CD4-positive, alpha-beta T cell (primary cell): ENCODE results near the gene APOBEC4. TPM values are rescaled to one million over a fixed set of nuclear protein-coding genes. Genes with fewer than 3 reads are reported as not detected.

Source experiments
- ATAC-seq: fragments of 200-7000 bp; cut with Tn5 transposase; one replicate; pipeline ENCODE4 v1.10.0; 2022; ENCODE audit warnings: mild to moderate bottlenecking; ENCODE audit not compliant: poor library complexity
- CTCF ChIA-PET: fragments of 350-600 bp; sonication (Branson Sonifier 250); formaldehyde crosslinking; loops from one replicate; lab custom pipeline; 2021; ENCODE audit warnings: antibody characterized with exemption, inconsistent platforms; lab: Charles Lee
- POLR2A ChIA-PET: fragments of 350-600 bp; sonication (Branson Sonifier 250); formaldehyde crosslinking; loops from one replicate; lab custom pipeline; 2021; ENCODE audit warnings: antibody characterized with exemption, inconsistent platforms; lab: Charles Lee
- DNase-seq, 14 experiments: peaks; one replicate each; pipeline ENCODE4 v3.0.0-alpha.2; 2013 to 2020; ENCODE audit warnings: mixed read lengths in 2 of 14
- H3K27ac ChIP-seq, 2 donors: one replicate each; pipeline versions ENCODE4 v1.5.1 to v1.7.0; 2013; ENCODE audit warnings: low read length in 2 of 2, low read depth in 1 of 2, mild to moderate bottlenecking in 1 of 2
- H3K27me3 ChIP-seq, 2 experiments: 1 replicate in 1 of 2; 2 replicates in 1 of 2; pipeline versions ENCODE4 v1.6.1 to v1.7.0; 2013; ENCODE audit warnings: low read length in 2 of 2, control low read depth in 1 of 2, mild to moderate bottlenecking in 1 of 2, moderate library complexity in 1 of 2; ENCODE audit not compliant: insufficient read depth in 2 of 2, control insufficient read depth in 1 of 2
- H3K36me3 ChIP-seq: one replicate; pipeline ENCODE4 v1.6.1; 2013; ENCODE audit warnings: low read length, control low read depth; ENCODE audit not compliant: insufficient read depth
- H3K4me1 ChIP-seq: one replicate; pipeline ENCODE4 v1.6.1; 2013; ENCODE audit warnings: low read length, control low read depth; ENCODE audit not compliant: insufficient read depth
- H3K4me3 ChIP-seq: one replicate; pipeline ENCODE4 v1.5.1; 2013; ENCODE audit warnings: mild to moderate bottlenecking, low read length, moderate library complexity
- H3K9me3 ChIP-seq, 2 experiments: 1 replicate in 1 of 2; 2 replicates in 1 of 2; pipeline versions ENCODE4 v1.6.1 to v1.7.0; 2013; ENCODE audit warnings: low read length in 2 of 2, mild to moderate bottlenecking in 2 of 2, control low read depth in 1 of 2, moderate library complexity in 1 of 2; ENCODE audit not compliant: control insufficient read depth in 1 of 2, insufficient read depth in 1 of 2
- H3K27ac Mint-ChIP-seq: one replicate; pipeline ENCODE4 v1.8.0; 2020; ENCODE audit warnings: mixed read lengths
- H3K27me3 Mint-ChIP-seq: one replicate; pipeline ENCODE4 v1.8.0; 2021; ENCODE audit warnings: mixed read lengths
- H3K36me3 Mint-ChIP-seq: one replicate; pipeline ENCODE4 v1.8.0; 2021; ENCODE audit warnings: low read depth, mixed read lengths
- H3K4me1 Mint-ChIP-seq: one replicate; pipeline ENCODE4 v1.8.0; 2021; ENCODE audit warnings: low read depth, mixed read lengths
- H3K4me3 Mint-ChIP-seq: one replicate; pipeline ENCODE4 v1.8.0; 2020; ENCODE audit warnings: mild to moderate bottlenecking, mixed read lengths
- H3K9me3 Mint-ChIP-seq: one replicate; pipeline ENCODE4 v1.8.0; 2020; ENCODE audit warnings: mixed read lengths
- intact Hi-C, 2 experiments: fragments of 100-400 bp; cut with DNase I in 1 of 2; cut with micrococcal nuclease in 1 of 2; formaldehyde crosslinking; loops; one replicate each; pipeline versions ENCODE4 v1.15.1 to v1.9.0; 2023 to 2025; cut with DNase I, micrococcal nuclease
- total RNA-seq, 174 experiments: library from RNA in 2 of 174; stranded (reverse) in 2 of 174; gene quantifications; one replicate each; pipeline ENCODE4 v1.2.3 and lab custom pipeline; 2021 to 2026
- TF ChIP-seq, protein P1 (sequence below): fragments of 200-600 bp; IDR thresholded peaks from one replicate; pipeline ENCODE4 v1.8.0; 2022; ENCODE audit warnings: antibody characterized with exemption, mild to moderate bottlenecking

APOBEC4 gene
- total RNA-seq, 2 experiments from 2014 or later, result not detected

DNA sequence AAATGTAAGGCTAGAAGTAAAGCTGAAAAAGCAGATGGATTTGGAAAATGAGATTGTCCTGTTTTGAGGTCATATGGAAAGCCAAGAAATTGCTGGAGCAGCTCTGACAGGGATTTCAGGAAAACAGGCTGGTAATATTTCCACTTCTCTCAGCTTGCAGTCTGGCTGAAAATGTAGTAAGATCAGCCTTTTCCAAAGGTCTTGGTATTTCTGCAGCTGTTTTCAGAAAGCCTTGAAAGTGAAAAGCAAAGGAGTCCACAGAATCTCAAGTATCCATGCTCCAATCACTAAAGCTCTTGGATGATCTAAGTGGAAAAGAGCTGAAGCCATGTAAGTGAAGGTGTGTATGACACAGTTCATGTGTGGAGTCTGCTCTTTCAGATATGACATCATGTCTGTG, 41.6 kb upstream of the APOBEC4 start:
- TF ChIP-seq, protein P1, sequence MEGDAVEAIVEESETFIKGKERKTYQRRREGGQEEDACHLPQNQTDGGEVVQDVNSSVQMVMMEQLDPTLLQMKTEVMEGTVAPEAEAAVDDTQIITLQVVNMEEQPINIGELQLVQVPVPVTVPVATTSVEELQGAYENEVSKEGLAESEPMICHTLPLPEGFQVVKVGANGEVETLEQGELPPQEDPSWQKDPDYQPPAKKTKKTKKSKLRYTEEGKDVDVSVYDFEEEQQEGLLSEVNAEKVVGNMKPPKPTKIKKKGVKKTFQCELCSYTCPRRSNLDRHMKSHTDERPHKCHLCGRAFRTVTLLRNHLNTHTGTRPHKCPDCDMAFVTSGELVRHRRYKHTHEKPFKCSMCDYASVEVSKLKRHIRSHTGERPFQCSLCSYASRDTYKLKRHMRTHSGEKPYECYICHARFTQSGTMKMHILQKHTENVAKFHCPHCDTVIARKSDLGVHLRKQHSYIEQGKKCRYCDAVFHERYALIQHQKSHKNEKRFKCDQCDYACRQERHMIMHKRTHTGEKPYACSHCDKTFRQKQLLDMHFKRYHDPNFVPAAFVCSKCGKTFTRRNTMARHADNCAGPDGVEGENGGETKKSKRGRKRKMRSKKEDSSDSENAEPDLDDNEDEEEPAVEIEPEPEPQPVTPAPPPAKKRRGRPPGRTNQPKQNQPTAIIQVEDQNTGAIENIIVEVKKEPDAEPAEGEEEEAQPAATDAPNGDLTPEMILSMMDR, result no peak
- H3K4me1 ChIP-seq, result no peaks in the 10 kb centered on the region
- Mint-ChIP-seq H3K27ac (no peak overlapping the region), H3K4me3 (no peak overlapping the region), H3K4me1 (peaks cover 17% of the 10 kb centered on the region), H3K36me3 (no peaks in the 10 kb centered on the region), H3K9me3 (no peaks in the 10 kb centered on the region), H3K27me3 (no peaks in the 10 kb centered on the region)
- no peaks in the 10 kb centered on the region for H3K27me3 ChIP-seq
- no peak overlapping the region for H3K4me3 ChIP-seq
- no peak for ATAC-seq
- ChIA-PET POLR2A (no interaction called here), CTCF (interaction anchor here (2.7 kb wide), 1 partner anchor 10 kb away, joined by 14 read pairs; no protein-coding TSS in a partner anchor)
- no peaks in the 10 kb centered on the region for H3K36me3 ChIP-seq
- intact Hi-C loops, result no loop called here
- H3K9me3 ChIP-seq, result no peaks in the 10 kb centered on the region
- H3K27ac ChIP-seq, result no peak overlapping the region
- DNase-seq, result no peak

DNA sequence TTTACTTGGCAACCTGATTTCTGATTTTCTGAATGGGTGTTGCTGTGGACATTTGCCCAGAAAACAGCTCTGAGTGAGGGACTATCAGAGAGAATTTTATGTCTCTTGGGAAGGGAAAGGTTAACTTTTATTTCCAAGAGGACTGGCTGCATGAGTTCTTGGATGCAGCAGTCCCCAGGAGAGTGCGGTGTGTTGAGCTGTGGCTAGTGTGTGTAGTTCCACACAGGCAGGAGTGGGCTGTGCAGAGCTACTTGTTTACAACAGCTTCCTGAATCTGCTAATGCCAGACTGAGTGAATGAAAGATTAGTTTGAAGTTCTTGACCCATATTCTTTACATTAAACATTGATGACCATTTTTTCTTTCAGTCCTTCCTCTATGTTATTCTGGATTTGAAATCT, 41.0 kb upstream of the APOBEC4 start:
- H3K4me1 Mint-ChIP-seq, result peaks cover 13% of the 10 kb centered on the region
- H3K36me3 ChIP-seq, result no peaks in the 10 kb centered on the region
- no peaks in the 10 kb centered on the region for H3K27me3 Mint-ChIP-seq
- H3K27ac ChIP-seq, result no peak overlapping the region
- H3K4me1 ChIP-seq, result no peaks in the 10 kb centered on the region
- ChIA-PET POLR2A (no interaction called here), CTCF (interaction anchor here (2.7 kb wide), 1 partner anchor 9 kb away, joined by 14 read pairs; no protein-coding TSS in a partner anchor)
- H3K9me3 Mint-ChIP-seq, result no peaks in the 10 kb centered on the region
- ATAC-seq (no peak), DNase-seq (no peak)
- H3K27me3 ChIP-seq, result no peaks in the 10 kb centered on the region
- TF ChIP-seq, protein P1, result no peak
- H3K4me3 Mint-ChIP-seq, result no peak overlapping the region
- no peak overlapping the region for H3K27ac Mint-ChIP-seq
- H3K36me3 Mint-ChIP-seq, result no peaks in the 10 kb centered on the region
- no peaks in the 10 kb centered on the region for H3K9me3 ChIP-seq
- H3K4me3 ChIP-seq, result no peak overlapping the region
- intact Hi-C loops, result no loop called here

DNA sequence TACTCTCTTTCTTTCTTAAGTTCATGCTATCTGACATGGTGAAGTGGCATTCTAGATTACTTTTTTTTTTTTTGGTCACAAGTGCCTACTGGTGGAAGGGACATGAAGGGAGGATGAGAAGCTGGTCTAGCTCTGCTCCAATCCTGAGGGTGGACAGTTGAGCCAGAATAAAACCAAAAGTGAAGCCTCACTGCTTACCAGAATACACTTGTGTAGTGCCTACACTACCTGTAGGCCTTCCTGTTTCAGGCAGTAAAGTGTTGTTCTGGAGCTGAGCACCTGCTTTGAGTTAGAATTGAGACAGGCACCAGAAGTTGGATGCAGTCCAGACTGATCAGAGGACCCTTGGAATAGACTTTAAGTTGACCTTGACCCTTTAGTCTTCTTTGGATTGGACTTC, 40.4 kb upstream of the APOBEC4 start:
- TF ChIP-seq, protein P1, result no peak
- Histone ChIP-seq H3K4me1 (no peaks in the 10 kb centered on the region), H3K27me3 (no peaks in the 10 kb centered on the region), H3K9me3 (no peaks in the 10 kb centered on the region), H3K4me3 (no peak overlapping the region), H3K27ac (no peak overlapping the region), H3K36me3 (no peaks in the 10 kb centered on the region)
- no peak for DNase-seq
- no peaks in the 10 kb centered on the region for H3K9me3 Mint-ChIP-seq
- no peak for ATAC-seq
- H3K36me3 Mint-ChIP-seq, result no peaks in the 10 kb centered on the region
- H3K27ac Mint-ChIP-seq, result no peak overlapping the region
- peaks cover 8% of the 10 kb centered on the region for H3K4me1 Mint-ChIP-seq
- no peaks in the 10 kb centered on the region for H3K27me3 Mint-ChIP-seq
- ChIA-PET POLR2A (no interaction called here), CTCF (interaction anchor here (2.7 kb wide), 1 partner anchor 9 kb away, joined by 14 read pairs; no protein-coding TSS in a partner anchor)
- H3K4me3 Mint-ChIP-seq, result no peak overlapping the region
- intact Hi-C loops, result no loop called here
